ENCODE measurements around the gene FRMPD2. TPM values are rescaled to one million over a fixed set of nuclear protein-coding genes. Genes with fewer than 3 reads are reported as not detected.

Gene FRMPD2
- polyA plus RNA-seq, 1 of the 3 experiments (the other 2 are of a cell fraction), result 0.02 TPM

- peak within 1 kb of the TSS; percentile 92 to 94 for H3K4me3 ChIP-seq (ENCODE audit: low read depth in 2 of 2, low read length in 1 of 2)
- no peaks in the 10 kb centered on the region for H3K27me3 ChIP-seq (ENCODE audit: insufficient read depth)
- H3K4me1 ChIP-seq (ENCODE audit: control insufficient read depth in 1 of 2, insufficient read depth in 2 of 2, low read depth in 1 of 2, low read length in 1 of 2), result peaks cover 8 to 18% of the 10 kb centered on the region in 2 experiments; a peak in 3 of 4 replicates
- H3K36me3 ChIP-seq (replicated peaks in 1 of 2; ENCODE audit: control insufficient read depth in 1 of 2, insufficient read depth in 2 of 2, low read length in 1 of 2), result peaks cover 0 to 5% of the 10 kb centered on the region in 2 experiments
- no peaks in the 10 kb centered on the region for H3K9me3 ChIP-seq
- H3K9ac ChIP-seq, result peak within 1 kb of the TSS; percentile 92
- peak within 1 kb of the TSS; percentile 83 for H3K4me2 ChIP-seq
- peak; percentile 38; the same call in 1 of the 2 replicates for TF ChIP-seq TAF1 (IDR thresholded peaks at IDR 0.05; ENCODE audit: borderline replicate concordance, low read depth, low read length)
- TF ChIP-seq, protein P1, sequence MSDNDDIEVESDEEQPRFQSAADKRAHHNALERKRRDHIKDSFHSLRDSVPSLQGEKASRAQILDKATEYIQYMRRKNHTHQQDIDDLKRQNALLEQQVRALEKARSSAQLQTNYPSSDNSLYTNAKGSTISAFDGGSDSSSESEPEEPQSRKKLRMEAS (IDR thresholded peaks at IDR 0.05; ENCODE audit: low read depth), result peak; percentile 95
- no peak for TF ChIP-seq NFIC (IDR thresholded peaks at IDR 0.05; ENCODE audit: borderline replicate concordance)
- TF ChIP-seq, protein P2, sequence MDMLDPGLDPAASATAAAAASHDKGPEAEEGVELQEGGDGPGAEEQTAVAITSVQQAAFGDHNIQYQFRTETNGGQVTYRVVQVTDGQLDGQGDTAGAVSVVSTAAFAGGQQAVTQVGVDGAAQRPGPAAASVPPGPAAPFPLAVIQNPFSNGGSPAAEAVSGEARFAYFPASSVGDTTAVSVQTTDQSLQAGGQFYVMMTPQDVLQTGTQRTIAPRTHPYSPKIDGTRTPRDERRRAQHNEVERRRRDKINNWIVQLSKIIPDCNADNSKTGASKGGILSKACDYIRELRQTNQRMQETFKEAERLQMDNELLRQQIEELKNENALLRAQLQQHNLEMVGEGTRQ (IDR thresholded peaks at IDR 0.05; ENCODE audit: borderline replicate concordance, low read depth, low read length), result peak; percentile 42; the same call in 1 of the 2 replicates
- peak; percentile 82 for TF ChIP-seq USF1 (IDR thresholded peaks at IDR 0.05; ENCODE audit: borderline replicate concordance, low read depth)
- no peak for TF ChIP-seq PBX3 (IDR thresholded peaks at IDR 0.05)
- peak; percentile 76 for TF ChIP-seq POLR2AphosphoS5 (IDR thresholded peaks at IDR 0.05; ENCODE audit: low read depth, low read length)
- TF ChIP-seq YY1 (IDR thresholded peaks at IDR 0.05; ENCODE audit: low read depth), result no peak
- no peak for TF ChIP-seq CTCF (IDR thresholded peaks at IDR 0.05)
- TF ChIP-seq MXI1 (IDR thresholded peaks at IDR 0.05; ENCODE audit: low read depth, low read length), result peak; percentile 81
- peak; percentile 74 for TF ChIP-seq NRF1 (IDR thresholded peaks at IDR 0.05; ENCODE audit: low read depth, low read length)
- TF ChIP-seq FOSL2 (IDR thresholded peaks at IDR 0.05; ENCODE audit: borderline replicate concordance, low read depth), result no peak
- H3K79me2 ChIP-seq (ENCODE audit: insufficient read depth), result peaks cover 45% of the 10 kb centered on the region
- H3K27ac ChIP-seq (ENCODE audit: low read depth in 2 of 2, low read length in 1 of 2), result peak within 1 kb of the TSS; percentile 73 to 87
- H4K20me1 ChIP-seq (ENCODE audit: insufficient read depth), result peaks cover 40% of the 10 kb centered on the region
- no peaks in the 10 kb centered on the region for H3K9me2 ChIP-seq
- WGBS (ENCODE audit: low lambda C conversion rate), result 3% methylated on average over 20 of the region's 86 CpGs
- peak; percentile 100 for DNase-seq
- H3F3A ChIP-seq (replicated peaks; ENCODE audit: insufficient read depth), result peaks cover 22% of the 10 kb centered on the region
- POLR2A ChIA-PET, result no interaction called here
- H2AFZ ChIP-seq (ENCODE audit: low read depth), result peak within 1 kb of the TSS; percentile 74; the same call in 1 of the 2 replicates
- CTCF ChIA-PET, result interaction anchor here (0.8 kb wide), 1 partner anchor 16 kb away, joined by 4 read pairs; no protein-coding TSS in a partner anchor
These were observed 31.9 kb upstream of the FRMPD2 start, which contains the start of gene MAPK8 for GRCh38 chr10:48306265-48306869. TSS of gene MAPK8 (plus strand) at chr10:48306677. CDS start at chr10:48401661, 94,984 bp downstream.
